ENCODE measurements around the gene RACGAP1.

RACGAP1 gene

DNA sequence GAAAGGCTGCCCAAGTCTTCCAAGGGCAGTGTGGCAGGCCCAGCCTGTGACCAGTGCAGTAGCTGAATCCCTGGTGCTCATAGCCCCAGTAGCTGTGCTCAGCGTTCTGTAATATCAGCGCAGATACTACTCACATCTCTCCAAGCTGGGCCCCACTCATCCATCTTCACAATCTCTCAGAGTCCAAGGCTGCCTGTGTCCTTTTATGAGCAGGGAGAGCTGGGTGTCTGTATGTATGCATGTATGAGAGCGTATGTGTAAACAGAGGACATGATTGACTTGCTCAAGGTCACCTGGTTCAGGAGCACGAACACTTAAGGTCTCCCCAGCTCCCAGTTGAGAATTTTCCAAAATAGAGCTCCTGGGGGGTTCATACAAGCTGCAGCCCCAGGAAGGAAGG, 47.2 kb downstream of the RACGAP1 start (continued):
- TF ChIP-seq, protein P1, sequence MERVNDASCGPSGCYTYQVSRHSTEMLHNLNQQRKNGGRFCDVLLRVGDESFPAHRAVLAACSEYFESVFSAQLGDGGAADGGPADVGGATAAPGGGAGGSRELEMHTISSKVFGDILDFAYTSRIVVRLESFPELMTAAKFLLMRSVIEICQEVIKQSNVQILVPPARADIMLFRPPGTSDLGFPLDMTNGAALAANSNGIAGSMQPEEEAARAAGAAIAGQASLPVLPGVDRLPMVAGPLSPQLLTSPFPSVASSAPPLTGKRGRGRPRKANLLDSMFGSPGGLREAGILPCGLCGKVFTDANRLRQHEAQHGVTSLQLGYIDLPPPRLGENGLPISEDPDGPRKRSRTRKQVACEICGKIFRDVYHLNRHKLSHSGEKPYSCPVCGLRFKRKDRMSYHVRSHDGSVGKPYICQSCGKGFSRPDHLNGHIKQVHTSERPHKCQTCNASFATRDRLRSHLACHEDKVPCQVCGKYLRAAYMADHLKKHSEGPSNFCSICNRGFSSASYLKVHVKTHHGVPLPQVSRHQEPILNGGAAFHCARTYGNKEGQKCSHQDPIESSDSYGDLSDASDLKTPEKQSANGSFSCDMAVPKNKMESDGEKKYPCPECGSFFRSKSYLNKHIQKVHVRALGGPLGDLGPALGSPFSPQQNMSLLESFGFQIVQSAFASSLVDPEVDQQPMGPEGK (CRISPR knock-in tag; IDR thresholded peaks at IDR 0.05; ENCODE audit: borderline replicate concordance) = no peak

DNA sequence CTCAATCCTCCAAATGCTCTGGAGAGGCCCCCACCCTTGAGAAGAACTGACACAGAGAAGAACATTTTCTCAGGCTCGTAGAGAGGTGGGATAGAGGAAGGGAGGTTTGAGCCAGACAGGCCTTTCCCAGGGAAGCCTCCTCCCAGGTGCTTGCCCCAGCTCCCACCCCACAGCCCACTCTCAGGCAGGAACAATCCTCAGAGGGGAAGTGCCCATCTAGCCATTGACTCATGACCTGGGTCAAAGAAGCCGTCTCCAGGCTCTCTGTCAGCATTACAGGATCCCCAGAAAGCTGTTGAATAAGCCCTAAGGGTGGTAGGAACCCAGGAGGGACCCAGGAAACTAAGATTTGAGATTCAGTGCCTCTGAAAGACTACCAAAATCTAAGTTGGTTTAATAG, 48.7 kb downstream of the RACGAP1 start:
- TF ChIP-seq, protein P1 (CRISPR knock-in tag; IDR thresholded peaks at IDR 0.05; ENCODE audit: borderline replicate concordance) = no peak
- TF ChIP-seq ISL1 (CRISPR knock-in tag; IDR thresholded peaks at IDR 0.05) (no peak), TOX (CRISPR knock-in tag; IDR thresholded peaks at IDR 0.05; ENCODE audit: borderline replicate concordance) (no peak), ARNTL (CRISPR knock-in tag; IDR thresholded peaks at IDR 0.05; ENCODE audit: borderline replicate concordance, low read depth) (no peak), PPARA (CRISPR knock-in tag; IDR thresholded peaks at IDR 0.05; ENCODE audit: borderline replicate concordance) (no peak), ZFP30 (CRISPR knock-in tag; IDR thresholded peaks at IDR 0.05) (no peak), SNAI2 (CRISPR knock-in tag; IDR thresholded peaks at IDR 0.05) (no peak), GLIS3 (CRISPR knock-in tag; IDR thresholded peaks at IDR 0.05) (no peak), ZNF8 (CRISPR knock-in tag; IDR thresholded peaks at IDR 0.05) (no peak), ZFP3 (CRISPR knock-in tag; IDR thresholded peaks at IDR 0.05) (no peak), OSR1 (CRISPR knock-in tag; IDR thresholded peaks at IDR 0.05) (no peak), ESRRG (CRISPR knock-in tag; IDR thresholded peaks at IDR 0.05) (no peak)
- TF ChIP-seq, protein P2, sequence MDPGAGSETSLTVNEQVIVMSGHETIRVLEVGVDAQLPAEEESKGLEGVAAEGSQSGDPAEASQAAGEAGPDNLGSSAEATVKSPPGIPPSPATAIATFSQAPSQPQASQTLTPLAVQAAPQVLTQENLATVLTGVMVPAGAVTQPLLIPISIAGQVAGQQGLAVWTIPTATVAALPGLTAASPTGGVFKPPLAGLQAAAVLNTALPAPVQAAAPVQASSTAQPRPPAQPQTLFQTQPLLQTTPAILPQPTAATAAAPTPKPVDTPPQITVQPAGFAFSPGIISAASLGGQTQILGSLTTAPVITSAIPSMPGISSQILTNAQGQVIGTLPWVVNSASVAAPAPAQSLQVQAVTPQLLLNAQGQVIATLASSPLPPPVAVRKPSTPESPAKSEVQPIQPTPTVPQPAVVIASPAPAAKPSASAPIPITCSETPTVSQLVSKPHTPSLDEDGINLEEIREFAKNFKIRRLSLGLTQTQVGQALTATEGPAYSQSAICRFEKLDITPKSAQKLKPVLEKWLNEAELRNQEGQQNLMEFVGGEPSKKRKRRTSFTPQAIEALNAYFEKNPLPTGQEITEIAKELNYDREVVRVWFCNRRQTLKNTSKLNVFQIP (CRISPR knock-in tag; IDR thresholded peaks at IDR 0.05; ENCODE audit: borderline replicate concordance, low read depth) = no peak
- TF ChIP-seq, protein P3, sequence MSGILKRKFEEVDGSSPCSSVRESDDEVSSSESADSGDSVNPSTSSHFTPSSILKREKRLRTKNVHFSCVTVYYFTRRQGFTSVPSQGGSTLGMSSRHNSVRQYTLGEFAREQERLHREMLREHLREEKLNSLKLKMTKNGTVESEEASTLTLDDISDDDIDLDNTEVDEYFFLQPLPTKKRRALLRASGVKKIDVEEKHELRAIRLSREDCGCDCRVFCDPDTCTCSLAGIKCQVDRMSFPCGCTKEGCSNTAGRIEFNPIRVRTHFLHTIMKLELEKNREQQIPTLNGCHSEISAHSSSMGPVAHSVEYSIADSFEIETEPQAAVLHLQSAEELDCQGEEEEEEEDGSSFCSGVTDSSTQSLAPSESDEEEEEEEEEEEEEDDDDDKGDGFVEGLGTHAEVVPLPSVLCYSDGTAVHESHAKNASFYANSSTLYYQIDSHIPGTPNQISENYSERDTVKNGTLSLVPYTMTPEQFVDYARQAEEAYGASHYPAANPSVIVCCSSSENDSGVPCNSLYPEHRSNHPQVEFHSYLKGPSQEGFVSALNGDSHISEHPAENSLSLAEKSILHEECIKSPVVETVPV (CRISPR knock-in tag; IDR thresholded peaks at IDR 0.05) = no peak
- TF ChIP-seq, protein P4, sequence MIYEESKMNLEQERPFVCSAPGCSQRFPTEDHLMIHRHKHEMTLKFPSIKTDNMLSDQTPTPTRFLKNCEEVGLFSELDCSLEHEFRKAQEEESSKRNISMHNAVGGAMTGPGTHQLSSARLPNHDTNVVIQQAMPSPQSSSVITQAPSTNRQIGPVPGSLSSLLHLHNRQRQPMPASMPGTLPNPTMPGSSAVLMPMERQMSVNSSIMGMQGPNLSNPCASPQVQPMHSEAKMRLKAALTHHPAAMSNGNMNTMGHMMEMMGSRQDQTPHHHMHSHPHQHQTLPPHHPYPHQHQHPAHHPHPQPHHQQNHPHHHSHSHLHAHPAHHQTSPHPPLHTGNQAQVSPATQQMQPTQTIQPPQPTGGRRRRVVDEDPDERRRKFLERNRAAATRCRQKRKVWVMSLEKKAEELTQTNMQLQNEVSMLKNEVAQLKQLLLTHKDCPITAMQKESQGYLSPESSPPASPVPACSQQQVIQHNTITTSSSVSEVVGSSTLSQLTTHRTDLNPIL (CRISPR knock-in tag; IDR thresholded peaks at IDR 0.05; ENCODE audit: low read depth) = no peak

DNA sequence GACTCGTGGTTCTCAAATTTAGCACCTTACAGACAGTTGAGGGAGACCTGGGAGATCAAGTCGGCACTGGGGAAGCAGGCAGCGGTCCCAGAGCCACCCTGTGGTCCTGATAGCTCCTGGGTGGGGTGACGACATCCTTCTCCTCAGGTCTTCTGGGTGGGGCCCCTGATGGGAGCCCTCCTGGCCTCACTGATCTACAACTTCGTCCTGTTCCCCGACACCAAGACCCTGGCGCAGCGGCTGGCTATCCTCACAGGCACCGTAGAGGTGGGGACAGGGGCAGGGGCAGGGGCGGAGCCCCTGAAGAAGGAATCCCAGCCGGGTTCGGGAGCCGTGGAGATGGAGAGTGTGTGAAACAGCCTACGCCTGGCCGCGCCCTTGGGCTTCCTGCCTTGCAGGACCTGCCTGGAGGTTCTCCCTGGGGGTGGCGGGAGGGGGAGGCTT, 50.0 kb downstream of the RACGAP1 start:
- ATAC-seq = no peak
- TF ChIP-seq PPARA (CRISPR knock-in tag; IDR thresholded peaks at IDR 0.05; ENCODE audit: borderline replicate concordance) (no peak), TOX (CRISPR knock-in tag; IDR thresholded peaks at IDR 0.05; ENCODE audit: borderline replicate concordance) (no peak), ZNF70 (CRISPR knock-in tag; IDR thresholded peaks at IDR 0.05) (no peak), ESRRG (CRISPR knock-in tag; IDR thresholded peaks at IDR 0.05) (no peak), GLIS3 (CRISPR knock-in tag; IDR thresholded peaks at IDR 0.05) (no peak), BACH2 (CRISPR knock-in tag; IDR thresholded peaks at IDR 0.05; ENCODE audit: borderline replicate concordance) (no peak), ZNF565 (CRISPR knock-in tag; conservative IDR thresholded peaks at IDR 0.05; ENCODE audit: low read depth) (no peak), RARB (CRISPR knock-in tag; IDR thresholded peaks at IDR 0.05) (no peak), ISL1 (CRISPR knock-in tag; IDR thresholded peaks at IDR 0.05) (no peak), ZFP30 (CRISPR knock-in tag; IDR thresholded peaks at IDR 0.05) (no peak), OSR1 (CRISPR knock-in tag; IDR thresholded peaks at IDR 0.05) (no peak), ZC3H10 (CRISPR knock-in tag; IDR thresholded peaks at IDR 0.05) (no peak)
- TF ChIP-seq, protein P5, sequence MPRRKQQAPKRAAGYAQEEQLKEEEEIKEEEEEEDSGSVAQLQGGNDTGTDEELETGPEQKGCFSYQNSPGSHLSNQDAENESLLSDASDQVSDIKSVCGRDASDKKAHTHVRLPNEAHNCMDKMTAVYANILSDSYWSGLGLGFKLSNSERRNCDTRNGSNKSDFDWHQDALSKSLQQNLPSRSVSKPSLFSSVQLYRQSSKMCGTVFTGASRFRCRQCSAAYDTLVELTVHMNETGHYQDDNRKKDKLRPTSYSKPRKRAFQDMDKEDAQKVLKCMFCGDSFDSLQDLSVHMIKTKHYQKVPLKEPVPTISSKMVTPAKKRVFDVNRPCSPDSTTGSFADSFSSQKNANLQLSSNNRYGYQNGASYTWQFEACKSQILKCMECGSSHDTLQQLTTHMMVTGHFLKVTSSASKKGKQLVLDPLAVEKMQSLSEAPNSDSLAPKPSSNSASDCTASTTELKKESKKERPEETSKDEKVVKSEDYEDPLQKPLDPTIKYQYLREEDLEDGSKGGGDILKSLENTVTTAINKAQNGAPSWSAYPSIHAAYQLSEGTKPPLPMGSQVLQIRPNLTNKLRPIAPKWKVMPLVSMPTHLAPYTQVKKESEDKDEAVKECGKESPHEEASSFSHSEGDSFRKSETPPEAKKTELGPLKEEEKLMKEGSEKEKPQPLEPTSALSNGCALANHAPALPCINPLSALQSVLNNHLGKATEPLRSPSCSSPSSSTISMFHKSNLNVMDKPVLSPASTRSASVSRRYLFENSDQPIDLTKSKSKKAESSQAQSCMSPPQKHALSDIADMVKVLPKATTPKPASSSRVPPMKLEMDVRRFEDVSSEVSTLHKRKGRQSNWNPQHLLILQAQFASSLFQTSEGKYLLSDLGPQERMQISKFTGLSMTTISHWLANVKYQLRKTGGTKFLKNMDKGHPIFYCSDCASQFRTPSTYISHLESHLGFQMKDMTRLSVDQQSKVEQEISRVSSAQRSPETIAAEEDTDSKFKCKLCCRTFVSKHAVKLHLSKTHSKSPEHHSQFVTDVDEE (CRISPR knock-in tag; IDR thresholded peaks at IDR 0.05) = no peak
- TF ChIP-seq, protein P4 (CRISPR knock-in tag; IDR thresholded peaks at IDR 0.05; ENCODE audit: low read depth) = no peak
- TF ChIP-seq, protein P2 (CRISPR knock-in tag; IDR thresholded peaks at IDR 0.05; ENCODE audit: borderline replicate concordance, low read depth) = no peak

More for the DNA sequence above, 48.7 kb downstream of the RACGAP1 start:
- no peak for ATAC-seq
